ENCODE measurements around the gene SUPT16H.

- TF ChIP-seq CTCF (IDR thresholded peaks at IDR 0.05) (no peak), POLR2A (IDR thresholded peaks at IDR 0.05) (no peak)
These were observed 652 bp downstream of the SUPT16H start for GRCh38 chr14:21382886-21383847.
